Peyer's patch (tissue), 4 donors: ENCODE results near the gene INHBA.

Experiments
- POLR2A ChIP-seq, 2 donors: fragments of 450-650 bp; IDR thresholded peaks; one replicate each; pipeline ENCODE4 v1.5.1; 2017; ENCODE audit warnings: antibody characterized with exemption in 2 of 2, mild to moderate bottlenecking in 2 of 2, moderate library complexity in 2 of 2
- TF ChIP-seq, protein P1 (sequence below), 6 experiments: fragments of 450-650 bp in 4 of 6; fragments of 200-600 bp in 2 of 6; sonication (generic) in 1 of 6; IDR thresholded peaks; one replicate each; pipeline ENCODE4 v1.5.1; 2017 to 2019; ENCODE audit warnings: antibody characterized with exemption in 6 of 6, mild to moderate bottlenecking in 3 of 6, moderate library complexity in 1 of 6

DNA sequence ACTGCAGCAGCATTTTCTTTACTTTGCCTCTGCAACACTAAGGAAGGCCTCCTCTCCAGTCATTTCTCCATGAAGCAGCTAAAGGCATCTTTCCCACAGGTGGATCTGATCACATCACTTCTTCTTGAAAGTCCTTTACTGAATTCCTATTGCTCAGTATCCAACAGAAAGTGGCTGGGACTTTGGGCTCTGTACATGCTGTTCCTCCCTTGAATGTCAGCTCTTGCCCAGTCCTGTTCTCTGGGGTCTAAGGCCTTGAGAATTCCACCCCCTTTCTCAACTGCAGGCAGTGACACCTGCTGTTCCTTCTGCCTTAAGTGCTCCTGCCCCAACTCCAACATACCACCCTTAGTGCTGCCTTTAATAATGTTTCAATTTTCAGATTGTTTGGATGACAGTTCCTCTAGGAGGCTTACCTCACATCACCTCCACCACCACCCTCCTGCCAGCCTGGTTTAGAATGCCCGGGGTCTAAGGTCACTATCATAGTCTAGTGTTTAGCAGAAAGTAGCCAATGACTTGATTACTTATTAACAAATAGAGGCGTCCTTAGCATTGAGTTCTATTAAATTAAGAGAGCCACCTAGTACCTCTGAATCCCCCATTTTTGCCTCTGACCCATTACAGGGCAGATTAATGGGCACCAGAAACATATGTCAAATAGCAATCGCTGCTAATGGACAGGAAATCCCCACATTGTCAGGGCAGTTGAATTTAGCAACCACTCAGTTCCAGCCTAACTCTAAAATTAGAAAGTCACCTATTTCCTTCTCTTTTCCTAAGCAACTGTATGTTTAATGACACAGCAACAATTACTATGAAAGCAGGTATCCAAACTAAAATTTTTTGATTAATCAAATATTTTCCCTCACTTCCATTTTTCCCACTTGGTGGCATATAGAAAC, 11.4 kb downstream of the INHBA start:
- TF ChIP-seq, protein P1, sequence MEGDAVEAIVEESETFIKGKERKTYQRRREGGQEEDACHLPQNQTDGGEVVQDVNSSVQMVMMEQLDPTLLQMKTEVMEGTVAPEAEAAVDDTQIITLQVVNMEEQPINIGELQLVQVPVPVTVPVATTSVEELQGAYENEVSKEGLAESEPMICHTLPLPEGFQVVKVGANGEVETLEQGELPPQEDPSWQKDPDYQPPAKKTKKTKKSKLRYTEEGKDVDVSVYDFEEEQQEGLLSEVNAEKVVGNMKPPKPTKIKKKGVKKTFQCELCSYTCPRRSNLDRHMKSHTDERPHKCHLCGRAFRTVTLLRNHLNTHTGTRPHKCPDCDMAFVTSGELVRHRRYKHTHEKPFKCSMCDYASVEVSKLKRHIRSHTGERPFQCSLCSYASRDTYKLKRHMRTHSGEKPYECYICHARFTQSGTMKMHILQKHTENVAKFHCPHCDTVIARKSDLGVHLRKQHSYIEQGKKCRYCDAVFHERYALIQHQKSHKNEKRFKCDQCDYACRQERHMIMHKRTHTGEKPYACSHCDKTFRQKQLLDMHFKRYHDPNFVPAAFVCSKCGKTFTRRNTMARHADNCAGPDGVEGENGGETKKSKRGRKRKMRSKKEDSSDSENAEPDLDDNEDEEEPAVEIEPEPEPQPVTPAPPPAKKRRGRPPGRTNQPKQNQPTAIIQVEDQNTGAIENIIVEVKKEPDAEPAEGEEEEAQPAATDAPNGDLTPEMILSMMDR (IDR thresholded peaks at IDR 0.05): no peak
- TF ChIP-seq POLR2A (IDR thresholded peaks at IDR 0.05): no peak
